WTC11 (cell line): ENCODE measurements around the gene RPS27A.

Experiments used
- CREM ChIP-seq: sonication (generic); formaldehyde crosslinking; IDR thresholded peaks from 2 replicates; pipeline ENCODE4 v1.8.1; 2022; ENCODE audit warnings: mild to moderate bottlenecking, missing genetic modification reagents, moderate library complexity
- CTCF ChIP-seq: fragments of 200-600 bp; IDR thresholded peaks from 2 replicates; pipeline ENCODE4 v1.8.0; 2022; ENCODE audit warnings: antibody characterized with exemption
- RORB ChIP-seq: fragments of 250-450 bp; sonication (Bioruptor Pico); IDR thresholded peaks from 2 replicates; pipeline ENCODE4 v1.9.0; 2021; ENCODE audit warnings: mild to moderate bottlenecking
- USF2 ChIP-seq: sonication (generic); formaldehyde crosslinking; IDR thresholded peaks from 2 replicates; pipeline ENCODE4 v1.8.1; 2023; ENCODE audit warnings: mild to moderate bottlenecking, missing genetic modification reagents, moderate library complexity
- ZNF263 ChIP-seq: sonication (generic); formaldehyde crosslinking; IDR thresholded peaks from 2 replicates; pipeline ENCODE4 v1.8.1; 2022; ENCODE audit warnings: low read depth, mild to moderate bottlenecking, moderate library complexity, missing genetic modification reagents

- no peak for TF ChIP-seq ZNF263
- TF ChIP-seq CTCF = no peak
- TF ChIP-seq USF2 = no peak
- no peak for TF ChIP-seq RORB (CRISPR knock-in tag)
- no peak for TF ChIP-seq CREM (CRISPR knock-in tag)
Observed at GRCh38 chr2:55223958-55224760, 8.3 kb upstream of the RPS27A start.
